Left colon (tissue), 2 donors: ENCODE results near the gene CCDC148. TPM values are rescaled to one million over a fixed set of nuclear protein-coding genes. Genes with fewer than 3 reads are reported as not detected.
"Not testable (repeated sequence)": the region's sequence is repeated elsewhere in the genome, so short reads cannot be mapped to it uniquely, and the experiment has no call there.

Source experiments
- ATAC-seq: fragments of 200-7000 bp; cut with Tn5 transposase; one replicate; pipeline ENCODE4 v1.9.1; 2020; ENCODE audit warnings: mild to moderate bottlenecking, moderate library complexity
- DNase-seq, 2 donors: peaks; one replicate each; pipeline ENCODE4 v3.0.0-alpha.2; 2020
- intact Hi-C, 2 donors: fragments of 100-400 bp; cut with DNase I in 1 of 2; cut with micrococcal nuclease in 1 of 2; formaldehyde crosslinking; loops; one replicate each; pipeline versions ENCODE4 v1.11.2 to v1.14.0; 2022; cut with DNase I, micrococcal nuclease
- total RNA-seq, 2 donors: library from RNA; stranded (reverse); fragmentation: NEBNext Ultra II Directional; extraction: Animal tissue kit (Norgen Biotek cat#: 25700); gene quantifications; one replicate each; pipeline ENCODE4 v1.2.1, GENCODE V29; 2021
- donor health status: DM: no; HTN: no; CAD: no.
- donor health status: DM: yes; HTN: yes; CAD: no.

CCDC148 gene
- total RNA-seq, 2 donors from 2014 or later = 0.73 TPM; not detected in 1

- intact Hi-C loops = loop anchor here in 1 of 2 donors (5.0 kb wide), 1 partner anchor 289 kb away; no protein-coding TSS in a partner anchor
- peak; percentile 83 for ATAC-seq
- peak; percentile 82 to 84 for DNase-seq
Observed at GRCh38 chr2:158457826-158458616, 1.5 kb upstream of the CCDC148 start.

- DNase-seq (peak; percentile 48 to 71), ATAC-seq (peak; percentile 49)
- intact Hi-C loops = loop anchor here in 1 of 2 donors (5.0 kb wide), 1 partner anchor 290 kb away; no protein-coding TSS in a partner anchor
Observed at GRCh38 chr2:158457092-158457825, 706 bp upstream of the CCDC148 start.

- DNase-seq = no peak
- peak; percentile 68 for ATAC-seq
- intact Hi-C loops = no loop called here
Observed at GRCh38 chr2:158443606-158444005, 12.9 kb downstream of the CCDC148 start.

- intact Hi-C loops, DNase-seq, ATAC-seq: not testable (repeated sequence)
Observed at GRCh38 chr2:158439062-158439461, 17.5 kb downstream of the CCDC148 start.

DNA sequence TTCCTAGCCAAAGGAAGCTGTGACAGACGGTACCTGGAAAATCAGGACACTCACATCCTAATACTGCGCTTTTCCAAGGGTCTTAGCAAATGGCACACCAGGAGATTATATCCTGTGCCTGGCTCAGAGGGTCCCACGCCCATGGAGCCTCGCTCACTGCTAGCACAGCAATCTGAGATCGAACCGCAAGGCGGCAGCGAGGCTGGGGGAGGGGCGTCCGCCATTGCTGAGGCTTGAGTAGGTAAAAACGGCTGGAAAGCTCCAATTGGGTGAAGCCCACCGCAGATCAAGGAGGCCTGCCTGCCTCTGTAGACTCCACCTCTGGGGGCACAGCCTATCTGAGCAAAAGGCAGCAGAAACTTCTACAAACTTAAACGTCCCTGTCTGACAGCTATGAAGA lies 22.8 kb downstream of the CCDC148 start:
- intact Hi-C loops, ATAC-seq, DNase-seq: not testable (repeated sequence)

- intact Hi-C loops = no loop called here
- DNase-seq (no peak), ATAC-seq (no peak)
Observed at GRCh38 chr2:158432117-158432516, 24.4 kb downstream of the CCDC148 start.

GRCh38 chr2:158414538-158414937 lies 42.0 kb downstream of the CCDC148 start:
- no peak for DNase-seq
- ATAC-seq = no peak
- intact Hi-C loops = no loop called here

- ATAC-seq = no peak
- intact Hi-C loops = no loop called here
- no peak for DNase-seq
Observed at GRCh38 chr2:158413581-158413980, 43.0 kb downstream of the CCDC148 start.

DNA sequence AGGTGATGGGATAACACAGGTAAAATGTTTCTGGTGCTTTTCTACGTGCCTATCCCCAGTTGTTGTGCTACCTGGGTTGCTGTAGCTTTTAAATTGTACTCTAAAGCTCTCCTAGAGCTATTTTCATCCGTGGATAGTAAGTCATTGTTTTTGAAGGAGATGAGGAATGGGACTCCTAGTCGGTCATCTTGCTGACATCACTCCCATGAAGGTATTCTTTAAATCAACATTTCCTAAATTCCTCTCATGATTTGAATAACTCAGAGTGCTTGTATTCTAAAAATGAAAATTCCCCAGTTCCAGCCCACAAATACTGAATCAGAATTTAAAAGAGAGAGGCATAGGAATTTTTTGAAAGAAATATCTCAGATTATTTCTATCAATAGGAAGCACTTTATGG lies 44.3 kb downstream of the CCDC148 start:
- ATAC-seq (no peak), DNase-seq (no peak)
- intact Hi-C loops = no loop called here

GRCh38 chr2:158411748-158412147 lies 44.8 kb downstream of the CCDC148 start:
- intact Hi-C loops = no loop called here
- DNase-seq = no peak
- no peak for ATAC-seq

- intact Hi-C loops = no loop called here
- DNase-seq (no peak), ATAC-seq (no peak)
Observed at GRCh38 chr2:158410132-158410531, 46.4 kb downstream of the CCDC148 start.

GRCh38 chr2:158407031-158407430 lies 49.5 kb downstream of the CCDC148 start:
- intact Hi-C loops = no loop called here
- no peak for DNase-seq
- no peak for ATAC-seq

DNA sequence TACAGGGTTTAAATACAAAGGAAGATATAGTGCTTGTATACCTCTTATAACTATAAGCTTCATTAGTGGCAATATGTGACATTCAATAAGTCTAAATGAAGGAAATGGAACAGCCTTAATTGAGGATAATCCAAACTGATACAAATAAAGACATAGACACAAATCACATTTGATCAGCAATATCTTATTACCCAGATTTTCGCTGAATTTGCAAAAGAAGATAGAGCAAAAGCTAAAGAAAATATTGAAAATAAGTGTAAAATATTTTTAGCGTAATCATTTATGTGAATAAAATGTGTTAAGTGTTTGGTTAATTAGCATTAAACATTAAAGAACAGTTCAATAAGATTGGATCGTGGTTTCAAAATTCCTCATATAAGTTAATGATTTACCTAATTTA lies 51.2 kb downstream of the CCDC148 start:
- DNase-seq = no peak
- ATAC-seq = no peak
- intact Hi-C loops = no loop called here

GRCh38 chr2:158403237-158403636 lies 53.3 kb downstream of the CCDC148 start:
- DNase-seq (no peak), ATAC-seq (no peak)
- intact Hi-C loops = no loop called here

DNA sequence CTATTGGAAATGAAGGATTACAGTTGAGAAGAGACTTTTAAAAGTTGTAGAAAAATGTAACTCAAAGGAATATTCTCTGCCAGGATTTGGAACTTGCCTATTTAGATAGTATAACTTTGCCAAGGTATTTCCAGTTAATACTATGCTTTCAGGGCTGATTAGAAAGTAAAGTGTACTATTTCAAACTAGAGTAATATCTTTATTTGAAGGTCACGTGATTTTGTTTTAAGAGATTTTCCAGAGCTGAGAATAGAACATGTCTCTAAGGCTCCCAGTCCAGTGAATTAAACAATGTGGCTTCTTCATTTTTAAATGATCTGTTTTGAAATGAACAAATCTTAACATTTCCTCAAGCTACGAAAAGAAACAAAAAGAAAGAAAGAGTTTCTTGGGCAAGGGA lies 53.9 kb downstream of the CCDC148 start:
- intact Hi-C loops = no loop called here
- ATAC-seq (no peak), DNase-seq (no peak)

DNA sequence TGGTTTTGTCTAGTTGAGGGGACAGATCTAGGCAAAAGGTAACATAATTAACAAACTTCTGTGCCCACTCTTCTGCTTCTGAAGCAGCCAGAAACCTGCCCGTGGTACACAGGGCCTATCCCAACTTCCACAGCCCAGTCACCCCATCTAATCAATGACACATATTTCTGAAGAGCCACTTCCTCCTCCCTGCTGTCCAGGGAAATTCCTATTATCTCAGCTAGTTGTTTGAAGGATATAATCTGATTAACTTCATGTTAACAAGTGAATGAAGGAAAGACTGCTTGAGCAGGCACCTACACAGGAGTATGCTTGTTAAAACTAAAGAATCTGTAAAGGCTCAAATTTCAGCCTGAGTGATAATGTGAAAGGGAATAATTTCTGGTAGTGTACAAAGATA lies 61.4 kb downstream of the CCDC148 start:
- ATAC-seq (peak; percentile 56), DNase-seq (no peak)
- intact Hi-C loops = no loop called here

DNA sequence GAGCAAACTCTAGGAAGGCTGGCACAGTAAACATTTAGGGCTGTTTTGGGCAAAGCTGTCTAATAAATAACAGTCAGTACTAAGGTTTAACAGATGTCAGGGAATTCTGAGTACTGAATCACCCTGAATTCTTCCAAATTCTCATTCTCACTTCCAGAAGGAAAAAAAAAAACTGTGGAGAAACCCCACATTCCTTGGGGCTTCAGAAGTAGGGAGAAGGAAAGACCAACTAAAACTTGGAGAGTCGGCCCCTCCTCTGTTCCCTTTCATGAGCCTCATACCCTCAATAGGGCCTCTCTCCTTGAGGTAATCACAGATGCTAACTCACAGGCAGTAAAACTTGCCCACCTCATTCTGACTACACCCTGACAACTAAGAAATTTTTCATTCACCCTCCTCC lies 62.1 kb downstream of the CCDC148 start:
- intact Hi-C loops = no loop called here
- DNase-seq = no peak
- ATAC-seq = no peak

DNA sequence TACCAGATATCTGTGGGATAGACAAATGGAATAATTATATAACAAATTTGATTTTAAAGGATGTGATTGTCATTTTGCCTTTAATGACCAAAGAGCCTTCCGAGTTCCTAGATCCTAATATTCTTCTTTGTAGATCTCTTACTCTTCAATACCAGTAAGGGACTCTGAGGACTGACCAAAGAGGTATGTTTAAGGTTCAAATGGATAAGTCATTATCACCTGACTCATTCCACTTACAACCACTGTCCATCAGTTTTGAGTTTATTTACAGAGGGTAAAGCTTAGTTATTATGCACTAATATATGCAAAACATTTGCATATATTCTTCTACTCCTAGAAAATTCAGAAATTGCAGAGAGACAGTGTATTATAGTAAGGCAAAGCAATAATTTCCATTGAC lies 62.7 kb downstream of the CCDC148 start:
- no peak for ATAC-seq
- intact Hi-C loops = no loop called here
- no peak for DNase-seq

DNA sequence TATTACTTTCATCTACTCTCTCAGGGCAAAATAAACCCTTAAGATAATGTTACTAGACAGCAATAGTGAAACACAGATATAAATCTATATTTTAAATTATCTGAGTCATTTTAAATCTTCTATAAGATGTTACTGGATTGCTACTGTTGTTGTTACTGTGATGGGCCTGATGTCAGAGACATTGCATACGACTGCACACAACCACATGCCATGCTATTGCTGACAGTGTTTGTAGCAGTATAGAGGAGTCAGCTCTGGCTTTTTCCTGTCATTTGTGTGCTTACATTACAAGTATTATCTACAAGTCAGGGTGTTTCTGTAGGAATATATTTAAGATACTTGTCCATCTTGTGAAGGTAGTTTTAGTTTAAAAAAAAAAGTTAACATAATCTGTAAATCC lies 63.9 kb downstream of the CCDC148 start:
- no peak for DNase-seq
- no peak for ATAC-seq
- intact Hi-C loops = no loop called here

- intact Hi-C loops = no loop called here
Observed at GRCh38 chr2:158391876-158392275, 64.7 kb downstream of the CCDC148 start.

More at GRCh38 chr2:158391876-158392275, 64.7 kb downstream of the CCDC148 start:
- DNase-seq (no peak), ATAC-seq (peak; percentile 79)
